Amygdala (tissue), 56 donors: Measurements from ENCODE around the gene ADARB2.

Experiments
- DNase-seq, 56 donors: peaks; one replicate each; lab custom pipeline; 2025; lab: John Stamatoyannopoulos, UW

ADARB2 gene

GRCh38 chr10:1211844-1212570 is 525.3 kb downstream of the ADARB2 start:
- DNase-seq = no peak

GRCh38 chr10:1210667-1211066 is 526.7 kb downstream of the ADARB2 start:
- no peak for DNase-seq

- DNase-seq = no peak
Observed at GRCh38 chr10:1209355-1209979, 527.9 kb downstream of the ADARB2 start.

GRCh38 chr10:1208366-1209311 is 528.7 kb downstream of the ADARB2 start:
- no peak for DNase-seq

- DNase-seq = no peak
Observed at GRCh38 chr10:1206601-1207000, 530.7 kb downstream of the ADARB2 start.

- DNase-seq = no peak
Observed at GRCh38 chr10:1206101-1206500, 531.2 kb downstream of the ADARB2 start.

- no peak for DNase-seq
Observed at GRCh38 chr10:1205450-1206030, 531.8 kb downstream of the ADARB2 start.

- no peak for DNase-seq
Observed at GRCh38 chr10:1204434-1205326, 532.6 kb downstream of the ADARB2 start.

GRCh38 chr10:1203704-1204103 is 533.6 kb downstream of the ADARB2 start:
- no peak for DNase-seq

- DNase-seq = no peak
Observed at GRCh38 chr10:1203216-1203615, 534.1 kb downstream of the ADARB2 start.

- no peak for DNase-seq
Observed at GRCh38 chr10:1202343-1202742, 535.0 kb downstream of the ADARB2 start.

GRCh38 chr10:1200866-1201807 is 536.2 kb downstream of the ADARB2 start:
- no peak for DNase-seq

GRCh38 chr10:1199897-1200721 is 537.2 kb downstream of the ADARB2 start:
- peak in 16 of 56 donors; percentile 24 to 61 (median 43) for DNase-seq

GRCh38 chr10:1199345-1199673 is 538.0 kb downstream of the ADARB2 start:
- DNase-seq = no peak

- no peak for DNase-seq
Observed at GRCh38 chr10:1198453-1199344, 538.6 kb downstream of the ADARB2 start.

GRCh38 chr10:1197384-1197783 is 539.9 kb downstream of the ADARB2 start:
- no peak for DNase-seq

GRCh38 chr10:1196656-1197055 is 540.7 kb downstream of the ADARB2 start:
- no peak for DNase-seq
